Sciatic nerve (tissue), 2 donors: ENCODE data around the gene LENEP. TPM values are rescaled to one million over a fixed set of nuclear protein-coding genes. Genes with fewer than 3 reads are reported as not detected.

Experiments used
- ATAC-seq: fragments of 200-7000 bp; cut with Tn5 transposase; one replicate; pipeline ENCODE4 v1.9.1; 2020; ENCODE audit warnings: mild to moderate bottlenecking, moderate library complexity
- DNase-seq: peaks from one replicate; pipeline ENCODE4 v3.0.0-alpha.2; 2020; ENCODE audit warnings: low spot score
- intact Hi-C: fragments of 100-400 bp; cut with DNase I; formaldehyde crosslinking; loops from one replicate; pipeline ENCODE4 v1.14.2; 2022
- microRNA-seq: library from miRNA; unstranded; fragments of <30 nt; microRNA quantifications from one replicate; pipeline ENCODE4 v1.2.0, GENCODE V29; 2020
- total RNA-seq: library from RNA; stranded (reverse); fragmentation: NEBNext Ultra II Directional; extraction: Animal tissue kit (Norgen Biotek cat#: 25700); gene quantifications from one replicate; pipeline ENCODE4 v1.2.1, GENCODE V29; 2021
- donor health status: DM: no; HTN: no; CAD: no.
- donor health status: DM: no; HTN: no; CAD: no.

The LENEP gene
- total RNA-seq, 1 donor from 2014 or later = not detected

GRCh38 chr1:155034318-155035208 is 41.2 kb downstream of the LENEP start:
- DNase-seq (no peak), ATAC-seq (no peak)
- intact Hi-C loops = loop anchor here (10.0 kb wide), 1 partner anchor 940 kb away; no protein-coding TSS in a partner anchor

- intact Hi-C loops = loop anchor here (10.0 kb wide), 1 partner anchor 941 kb away; no protein-coding TSS in a partner anchor
- no peak for ATAC-seq
- no peak for DNase-seq
Observed at GRCh38 chr1:155035936-155036335, 42.5 kb downstream of the LENEP start.

- no peak for ATAC-seq
- DNase-seq = no peak
- intact Hi-C loops = loop anchor here (10.0 kb wide), 1 partner anchor 942 kb away; no protein-coding TSS in a partner anchor
Observed at GRCh38 chr1:155037043-155037442, 43.7 kb downstream of the LENEP start.

GRCh38 chr1:155037851-155038441 is 44.6 kb downstream of the LENEP start:
- ATAC-seq (no peak), DNase-seq (no peak)
- intact Hi-C loops = loop anchor here (10.0 kb wide), 1 partner anchor 943 kb away; no protein-coding TSS in a partner anchor

GRCh38 chr1:155038602-155039307 is 45.4 kb downstream of the LENEP start:
- DNase-seq (no peak), ATAC-seq (peak; percentile 62)
- intact Hi-C loops = loop anchor here (10.0 kb wide), 1 partner anchor 944 kb away; no protein-coding TSS in a partner anchor

GRCh38 chr1:155039308-155039669 is 45.9 kb downstream of the LENEP start:
- no peak for DNase-seq
- no peak for ATAC-seq
- intact Hi-C loops = loop anchor here (10.0 kb wide), 1 partner anchor 944 kb away; no protein-coding TSS in a partner anchor

GRCh38 chr1:155040358-155041093 is 47.1 kb downstream of the LENEP start:
- ATAC-seq = no peak
- intact Hi-C loops = no loop called here
- no peak for DNase-seq

- intact Hi-C loops = no loop called here
- DNase-seq (no peak), ATAC-seq (no peak)
Observed at GRCh38 chr1:155042789-155043188, 49.4 kb downstream of the LENEP start.

- no peak for ATAC-seq
- DNase-seq = no peak
- intact Hi-C loops = no loop called here
Observed at GRCh38 chr1:155043301-155043702, 49.9 kb downstream of the LENEP start.

- ATAC-seq (no peak), DNase-seq (no peak)
- intact Hi-C loops = no loop called here
Observed at GRCh38 chr1:155043793-155044192, 50.4 kb downstream of the LENEP start.

Small RNA genes lying within 50 kb of the gene (microRNA-seq; reads per million reads assigned to microRNA genes)
- not detected for gene MIR4258

Other genes starting within 250 kb of the LENEP start
- gene KCNN3, start 123.3 kb upstream of the LENEP start, total RNA-seq = 1.8 TPM
- gene PMVK, start 56.9 kb upstream of the LENEP start, total RNA-seq = 30.4 TPM
- gene PBXIP1, start 37.5 kb upstream of the LENEP start, total RNA-seq = 71.1 TPM
- gene PYGO2, start 31.8 kb upstream of the LENEP start, total RNA-seq = 25.0 TPM
- 92.5 TPM for gene SHC1, start 22.8 kb upstream of the LENEP start, total RNA-seq
- gene CKS1B, start 18.9 kb upstream of the LENEP start, total RNA-seq = 31.7 TPM
- gene FLAD1, start 10.2 kb upstream of the LENEP start, total RNA-seq = 24.3 TPM
- 45.3 TPM for gene ZBTB7B, start 9.2 kb downstream of the LENEP start, total RNA-seq
- 5.5 TPM for gene DCST2, start 40.2 kb downstream of the LENEP start, total RNA-seq
- 0.31 TPM for gene DCST1, start 40.2 kb downstream of the LENEP start, total RNA-seq
- gene ADAM15, start 57.7 kb downstream of the LENEP start, total RNA-seq = 147 TPM
- gene EFNA4, start 70.2 kb downstream of the LENEP start, total RNA-seq = 3.1 TPM
- gene EFNA3, start 85.3 kb downstream of the LENEP start, total RNA-seq = 2.4 TPM
- 49.0 TPM for gene EFNA1, start 134.3 kb downstream of the LENEP start, total RNA-seq
- gene SLC50A1, start 142.3 kb downstream of the LENEP start, total RNA-seq = 20.8 TPM
- 75.3 TPM for gene DPM3, start 146.9 kb downstream of the LENEP start, total RNA-seq
- gene KRTCAP2, start 179.7 kb downstream of the LENEP start, total RNA-seq = 162 TPM
- 4.8 TPM for gene TRIM46, start 180.3 kb downstream of the LENEP start, total RNA-seq
- 58.8 TPM for gene THBS3, start 214.3 kb downstream of the LENEP start, total RNA-seq
- gene MTX1, start 215.1 kb downstream of the LENEP start, total RNA-seq = 20.0 TPM